PC-9 (cell line): ENCODE measurements around the gene GPR25. TPM values are rescaled to one million over a fixed set of nuclear protein-coding genes. Genes with fewer than 3 reads are reported as not detected.

Experiments used
- BruUV-seq: library from RNA; stranded (reverse); fragments of 400-500 nt; replicated peaks from 2 replicates; lab custom pipeline; 2021; lab: Mats Ljungman, UMichigan
- CTCF ChIA-PET: fragments of 300-600 bp; sonication (Branson Sonifier 250); formaldehyde crosslinking; loops from one replicate; lab custom pipeline; 2022; ENCODE audit warnings: antibody characterized with exemption; lab: Charles Lee
- POLR2A ChIA-PET: fragments of 300-600 bp; sonication (Branson Sonifier 250); formaldehyde crosslinking; loops from one replicate; lab custom pipeline; 2022; ENCODE audit warnings: antibody characterized with exemption; ENCODE audit not compliant: unreplicated experiment; lab: Charles Lee
- DNase-seq, 2 experiments: peaks; one replicate each; pipeline versions ENCODE4 v3.0.0 to v3.0.0-alpha.2; 2015 to 2022; ENCODE audit warnings: mixed read lengths in 1 of 2
- H2AFZ ChIP-seq: fragments of 200-600 bp; sonication (generic); 2 replicates; pipeline ENCODE4 v1.8.1; 2017; ENCODE audit warnings: antibody characterized with exemption
- H3F3A ChIP-seq: fragments of 200-600 bp; sonication (generic); 2 replicates; pipeline ENCODE4 v1.8.1; 2017; ENCODE audit warnings: antibody characterized with exemption, mild to moderate bottlenecking, low read depth; ENCODE audit not compliant: insufficient read depth
- H3K27ac ChIP-seq: fragments of 200-600 bp; sonication (generic); 2 replicates; pipeline ENCODE4 v1.6.1; 2016; ENCODE audit warnings: mixed run types
- H3K27me3 ChIP-seq: fragments of 200-600 bp; sonication (generic); 2 replicates; pipeline ENCODE4 v1.6.1; 2016; ENCODE audit warnings: low read depth, mixed run types; ENCODE audit not compliant: insufficient read depth
- H3K36me3 ChIP-seq: fragments of 200-600 bp; sonication (generic); 2 replicates; pipeline ENCODE4 v1.6.1; 2016; ENCODE audit warnings: low read depth, mixed run types
- H3K4me1 ChIP-seq: fragments of 200-600 bp; sonication (generic); replicated peaks from 2 replicates; pipeline ENCODE4 v1.6.1; 2016; ENCODE audit warnings: mixed run types; ENCODE audit not compliant: insufficient read depth
- H3K4me2 ChIP-seq: fragments of 200-600 bp; sonication (generic); 2 replicates; pipeline ENCODE4 v1.6.1; 2017; ENCODE audit warnings: mixed run types
- H3K4me3 ChIP-seq: fragments of 200-600 bp; sonication (generic); 2 replicates; pipeline ENCODE4 v1.6.1; 2016; ENCODE audit warnings: mixed run types
- H3K79me2 ChIP-seq: fragments of 200-600 bp; sonication (generic); 2 replicates; pipeline ENCODE4 v1.6.1; 2017; ENCODE audit warnings: low read depth, mixed run types
- H3K9me2 ChIP-seq: fragments of 200-600 bp; sonication (generic); 2 replicates; pipeline ENCODE4 v1.8.1; 2017; ENCODE audit warnings: mild to moderate bottlenecking; ENCODE audit not compliant: insufficient read depth
- H3K9me3 ChIP-seq: fragments of 200-600 bp; sonication (generic); 2 replicates; pipeline ENCODE4 v1.8.1; 2016; ENCODE audit warnings: low read depth; ENCODE audit not compliant: insufficient read depth
- H4K20me1 ChIP-seq: fragments of 200-600 bp; sonication (generic); 2 replicates; pipeline ENCODE4 v1.8.1; 2017; ENCODE audit not compliant: insufficient read depth
- CTCF ChIP-seq: fragments of 200-600 bp; sonication (generic); conservative IDR thresholded peaks from 2 replicates; pipeline ENCODE4 v1.6.1; 2017; ENCODE audit warnings: mixed run types, antibody characterized with exemption, mild to moderate bottlenecking, moderate library complexity
- EZH2 ChIP-seq: fragments of 200-600 bp; sonication (generic); IDR thresholded peaks from 2 replicates; pipeline ENCODE4 v1.8.0; 2017; ENCODE audit warnings: antibody characterized with exemption, low read depth
- intact Hi-C: fragments of 100-400 bp; cut with micrococcal nuclease; formaldehyde crosslinking; loops from one replicate; pipeline ENCODE4 v1.10.0; 2022; ENCODE audit not compliant: unreplicated experiment
- total RNA-seq: library from RNA; stranded (reverse); gene quantifications from 2 replicates; pipeline ENCODE4 v1.2.3, GENCODE V29; 2021

Gene GPR25
- total RNA-seq, 1 experiment from 2014 or later = not detected

GRCh38 chr1:200917291-200917817 lies 44.6 kb downstream of the GPR25 start:
- CTCF ChIA-PET = no interaction called here
- no peak overlapping the region for H2AFZ ChIP-seq
- H3K79me2 ChIP-seq = no peaks in the 10 kb centered on the region
- no TSS peak for BruUV-seq
- H3K4me3 ChIP-seq = no peak overlapping the region
- no peaks in the 10 kb centered on the region for H3K9me3 ChIP-seq
- no peaks in the 10 kb centered on the region for H3K9me2 ChIP-seq
- POLR2A ChIA-PET = interaction anchor here (0.6 kb wide), 2 partner anchors 19 to 329 kb away, joined by 3 to 4 read pairs; no protein-coding TSS in a partner anchor
- H3K27ac ChIP-seq = no peak overlapping the region
- no peaks in the 10 kb centered on the region for H3K36me3 ChIP-seq
- H3F3A ChIP-seq = no peaks in the 10 kb centered on the region
- TF ChIP-seq CTCF (no peak), EZH2 (no peak)
- H3K27me3 ChIP-seq = no peaks in the 10 kb centered on the region
- H3K4me2 ChIP-seq = no peak overlapping the region
- no peaks in the 10 kb centered on the region for H3K4me1 ChIP-seq
- H4K20me1 ChIP-seq = no peaks in the 10 kb centered on the region
- no peak for DNase-seq
- intact Hi-C loops = no loop called here

- H3K79me2 ChIP-seq = no peaks in the 10 kb centered on the region
- H3K4me1 ChIP-seq = no peaks in the 10 kb centered on the region
- ChIA-PET CTCF (no interaction called here), POLR2A (no interaction called here)
- no peak overlapping the region for H3K4me3 ChIP-seq
- no peaks in the 10 kb centered on the region for H3K9me2 ChIP-seq
- intact Hi-C loops = no loop called here
- no peak overlapping the region for H3K27ac ChIP-seq
- no peaks in the 10 kb centered on the region for H3K36me3 ChIP-seq
- no peaks in the 10 kb centered on the region for H3F3A ChIP-seq
- no TSS peak for BruUV-seq
- TF ChIP-seq EZH2 = no peak
- TF ChIP-seq CTCF = no peak
- no peak overlapping the region for H2AFZ ChIP-seq
- H3K27me3 ChIP-seq = 0 out of 2 replicates have a peak, but pooled peaks cover 1% of the 10 kb centered on the region
- H3K4me2 ChIP-seq = no peak overlapping the region
- H4K20me1 ChIP-seq = no peaks in the 10 kb centered on the region
- DNase-seq = no peak
- no peaks in the 10 kb centered on the region for H3K9me3 ChIP-seq
Observed at GRCh38 chr1:200918006-200918405, 45.2 kb downstream of the GPR25 start.

- Histone ChIP-seq H3K27me3 (0 out of 2 replicates have a peak, but pooled peaks cover 2% of the 10 kb centered on the region), H3K27ac (no peak overlapping the region), H3K36me3 (no peaks in the 10 kb centered on the region), H3K79me2 (no peaks in the 10 kb centered on the region), H3K4me2 (no peak overlapping the region), H3K4me3 (no peak overlapping the region), H3K4me1 (no peaks in the 10 kb centered on the region), H3K9me3 (no peaks in the 10 kb centered on the region), H2AFZ (no peak overlapping the region), H3F3A (no peaks in the 10 kb centered on the region), H3K9me2 (no peaks in the 10 kb centered on the region), H4K20me1 (no peaks in the 10 kb centered on the region)
- BruUV-seq = no TSS peak
- no peak for DNase-seq
- intact Hi-C loops = no loop called here
- ChIA-PET CTCF (no interaction called here), POLR2A (no interaction called here)
- TF ChIP-seq CTCF = no peak
- TF ChIP-seq EZH2 = no peak
Observed at GRCh38 chr1:200919386-200919785, 46.6 kb downstream of the GPR25 start.
